Astrocyte (in vitro differentiated cells and primary cell): Measurements from ENCODE around the gene GATA6. TPM values are rescaled to one million over a fixed set of nuclear protein-coding genes. Genes with fewer than 3 reads are reported as not detected.

Experiments
- DNase-seq: peaks from one replicate; pipeline ENCODE4 v3.0.0-alpha.2; 2010; ENCODE audit warnings: low read depth
- FAIRE-seq: peaks from 2 replicates; lab custom pipeline; 2011; peaks lifted over from hg19 to GRCh38; lab: Jason Lieb, UNC
- H2AFZ ChIP-seq: 2 replicates; pipeline ENCODE4 v1.6.0; 2012; ENCODE audit warnings: low read depth, low read length, inconsistent platforms
- H3K27ac ChIP-seq: 2 replicates; pipeline ENCODE4 v1.5.1; 2011; ENCODE audit warnings: low read depth, low read length, inconsistent platforms
- H3K27me3 ChIP-seq: 2 replicates; pipeline ENCODE4 v1.6.0; 2011; ENCODE audit warnings: low read length, inconsistent platforms; ENCODE audit not compliant: insufficient read depth
- H3K36me3 ChIP-seq: 2 replicates; pipeline ENCODE4 v1.5.1; 2011; ENCODE audit warnings: low read length, inconsistent platforms; ENCODE audit not compliant: insufficient read depth
- H3K4me1 ChIP-seq: 2 replicates; pipeline ENCODE4 v1.5.1; 2011; ENCODE audit warnings: low read length, inconsistent platforms; ENCODE audit not compliant: insufficient read depth
- H3K4me2 ChIP-seq: 2 replicates; pipeline ENCODE4 v1.6.0; 2012; ENCODE audit warnings: low read length, inconsistent platforms
- H3K4me3 ChIP-seq: 2 replicates; pipeline ENCODE4 v1.5.1; 2011; ENCODE audit warnings: low read depth, mild to moderate bottlenecking, low read length, inconsistent platforms; ENCODE audit not compliant: insufficient read depth
- H3K79me2 ChIP-seq: 2 replicates; pipeline ENCODE4 v1.6.0; 2012; ENCODE audit warnings: mild to moderate bottlenecking, low read length, inconsistent platforms; ENCODE audit not compliant: insufficient read depth
- H3K9ac ChIP-seq: 2 replicates; pipeline ENCODE4 v1.6.0; 2012; ENCODE audit warnings: mild to moderate bottlenecking, low read length, inconsistent platforms
- H3K9me3 ChIP-seq: 2 replicates; pipeline ENCODE4 v1.5.1; 2012; ENCODE audit warnings: low read depth, mild to moderate bottlenecking, low read length, inconsistent platforms; ENCODE audit not compliant: insufficient read depth
- H4K20me1 ChIP-seq: 2 replicates; pipeline ENCODE4 v1.6.0; 2012; ENCODE audit warnings: low read length, inconsistent platforms; ENCODE audit not compliant: insufficient read depth
- H3K27ac Mint-ChIP-seq: one replicate; pipeline ENCODE4 v1.8.0; 2021; ENCODE audit warnings: mild to moderate bottlenecking, mixed read lengths; ENCODE audit not compliant: unreplicated experiment
- H3K27me3 Mint-ChIP-seq: one replicate; pipeline ENCODE4 v1.8.0; 2021; ENCODE audit warnings: low read depth, mixed read lengths; ENCODE audit not compliant: unreplicated experiment
- H3K36me3 Mint-ChIP-seq: one replicate; pipeline ENCODE4 v1.8.0; 2021; ENCODE audit warnings: low read depth, mixed read lengths; ENCODE audit not compliant: unreplicated experiment
- H3K4me1 Mint-ChIP-seq: one replicate; pipeline ENCODE4 v1.8.0; 2021; ENCODE audit warnings: low read depth, mixed read lengths; ENCODE audit not compliant: unreplicated experiment
- H3K4me3 Mint-ChIP-seq: one replicate; pipeline ENCODE4 v1.8.0; 2021; ENCODE audit warnings: mild to moderate bottlenecking, moderate library complexity, mixed read lengths; ENCODE audit not compliant: unreplicated experiment
- H3K9me3 Mint-ChIP-seq: one replicate; pipeline ENCODE4 v1.8.0; 2021; ENCODE audit warnings: mild to moderate bottlenecking, mixed read lengths; ENCODE audit not compliant: unreplicated experiment
- CTCF ChIP-seq: IDR thresholded peaks from 2 replicates; pipeline ENCODE4 v1.5.1; 2011; ENCODE audit warnings: low read depth, mild to moderate bottlenecking, inconsistent platforms, low read length, moderate library complexity; ENCODE audit not compliant: insufficient read depth
- EZH2 ChIP-seq: IDR thresholded peaks from 2 replicates; pipeline ENCODE4 v1.6.1; 2012; ENCODE audit warnings: mild to moderate bottlenecking, low read length, inconsistent platforms; ENCODE audit not compliant: insufficient read depth
- total RNA-seq: library from RNA; stranded (reverse); gene quantifications from 2 replicates; pipeline ENCODE4 v1.2.1, GENCODE V29; 2021

The GATA6 gene
- total RNA-seq, 1 donor from 2014 or later: 9.4 TPM

DNA sequence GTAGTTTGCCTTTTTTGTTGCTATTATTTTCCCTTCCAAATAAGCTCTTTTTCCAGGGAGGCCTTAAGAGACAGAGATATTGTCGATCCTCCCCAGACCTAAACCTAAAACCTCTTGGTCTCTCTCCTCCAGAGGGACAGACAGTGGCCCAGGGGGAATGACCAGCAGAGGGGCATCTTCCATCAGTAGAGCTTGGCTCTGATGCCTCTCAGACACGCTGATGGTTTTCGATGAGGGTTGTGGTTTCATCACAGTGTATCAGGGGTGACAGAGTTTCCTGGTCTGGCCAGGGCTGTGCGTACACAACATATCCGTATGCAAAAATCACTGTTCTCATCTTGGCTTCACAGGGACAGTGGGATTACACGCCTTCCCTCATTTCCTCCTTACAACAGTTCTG lies 68.6 kb downstream of the GATA6 start:
- H3K4me1 Mint-ChIP-seq: no peaks in the 10 kb centered on the region
- Histone ChIP-seq H3K4me2 (no peak overlapping the region), H3K27me3 (peaks cover 3% of the 10 kb centered on the region), H4K20me1 (no peaks in the 10 kb centered on the region), H3K9ac (no peak overlapping the region), H3K79me2 (no peaks in the 10 kb centered on the region), H3K27ac (no peak overlapping the region), H2AFZ (no peak overlapping the region), H3K36me3 (no peaks in the 10 kb centered on the region), H3K9me3 (no peaks in the 10 kb centered on the region), H3K4me3 (no peak overlapping the region), H3K4me1 (no peaks in the 10 kb centered on the region)
- TF ChIP-seq CTCF (no peak), EZH2 (no peak)
- DNase-seq: no peak
- no peak overlapping the region for H3K4me3 Mint-ChIP-seq
- no peaks in the 10 kb centered on the region for H3K36me3 Mint-ChIP-seq
- no peak overlapping the region for H3K27ac Mint-ChIP-seq
- no peaks in the 10 kb centered on the region for H3K9me3 Mint-ChIP-seq
- H3K27me3 Mint-ChIP-seq: peaks cover 16% of the 10 kb centered on the region
- FAIRE-seq: no peak

- Histone ChIP-seq H3K4me3 (no peak overlapping the region), H2AFZ (no peak overlapping the region), H3K36me3 (no peaks in the 10 kb centered on the region), H4K20me1 (no peaks in the 10 kb centered on the region), H3K27me3 (peaks cover 4% of the 10 kb centered on the region), H3K79me2 (no peaks in the 10 kb centered on the region), H3K27ac (no peak overlapping the region), H3K4me2 (no peak overlapping the region), H3K9ac (no peak overlapping the region), H3K9me3 (no peaks in the 10 kb centered on the region), H3K4me1 (no peaks in the 10 kb centered on the region)
- no peak for FAIRE-seq
- TF ChIP-seq EZH2 (no peak), CTCF (no peak)
- no peak overlapping the region for H3K27ac Mint-ChIP-seq
- no peaks in the 10 kb centered on the region for H3K36me3 Mint-ChIP-seq
- H3K9me3 Mint-ChIP-seq: no peaks in the 10 kb centered on the region
- DNase-seq: no peak
- H3K4me1 Mint-ChIP-seq: no peaks in the 10 kb centered on the region
- H3K27me3 Mint-ChIP-seq: peaks cover 17% of the 10 kb centered on the region
- no peak overlapping the region for H3K4me3 Mint-ChIP-seq
These were observed 69.3 kb downstream of the GATA6 start for GRCh38 chr18:22238681-22239080.

- no peak for FAIRE-seq
- H3K36me3 ChIP-seq: no peaks in the 10 kb centered on the region
- no peaks in the 10 kb centered on the region for H4K20me1 ChIP-seq
- DNase-seq: no peak
- H3K9me3 Mint-ChIP-seq: no peaks in the 10 kb centered on the region
- H3K27me3 Mint-ChIP-seq: peaks cover 19% of the 10 kb centered on the region
- peaks cover 8% of the 10 kb centered on the region for H3K27me3 ChIP-seq
- no peaks in the 10 kb centered on the region for H3K9me3 ChIP-seq
- no peak overlapping the region for H3K4me2 ChIP-seq
- no peaks in the 10 kb centered on the region for H3K79me2 ChIP-seq
- no peak overlapping the region for H3K9ac ChIP-seq
- H2AFZ ChIP-seq: no peak overlapping the region
- TF ChIP-seq EZH2: no peak
- no peak for TF ChIP-seq CTCF
- H3K4me1 Mint-ChIP-seq: no peaks in the 10 kb centered on the region
- no peak overlapping the region for H3K27ac Mint-ChIP-seq
- H3K4me3 Mint-ChIP-seq: no peak overlapping the region
- H3K36me3 Mint-ChIP-seq: no peaks in the 10 kb centered on the region
- no peak overlapping the region for H3K4me3 ChIP-seq
- no peak overlapping the region for H3K27ac ChIP-seq
- no peaks in the 10 kb centered on the region for H3K4me1 ChIP-seq
These were observed 72.6 kb downstream of the GATA6 start for GRCh38 chr18:22241921-22242361.
